GM12892 (cell line): ENCODE measurements around the gene RANBP3.

ENCODE experiments used
- POLR2A ChIP-seq: IDR thresholded peaks from 2 replicates; pipeline ENCODE4 v1.6.1; 2011; ENCODE audit warnings: low read depth, low read length, control low read depth
- POLR2AphosphoS5 ChIP-seq: IDR thresholded peaks from 2 replicates; pipeline ENCODE4 v1.6.1; 2011; ENCODE audit warnings: low read depth, low read length, control low read depth

DNA sequence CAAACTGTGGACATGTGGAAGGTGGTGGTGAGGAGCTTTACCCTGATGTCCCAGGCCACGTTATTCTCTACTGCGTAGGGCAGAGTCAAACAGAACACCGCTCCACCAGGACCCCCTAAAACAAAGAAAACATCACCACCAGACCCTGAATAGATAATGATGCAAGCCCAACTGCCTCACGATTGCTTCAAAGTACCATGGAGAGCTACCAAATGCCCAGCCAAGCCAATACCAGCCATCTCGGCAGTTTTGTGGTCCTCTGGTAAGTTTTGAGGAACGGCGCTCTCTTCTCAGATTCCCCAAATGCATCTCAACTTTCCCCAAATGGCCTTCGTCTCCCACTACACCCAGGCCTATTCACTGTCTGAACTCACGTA, 5.6 kb downstream of the RANBP3 start:
- TF ChIP-seq POLR2A (no peak), POLR2AphosphoS5 (no peak)
